GM18951 (cell line): ENCODE results near the gene STK11.

Source experiments
- POLR2A ChIP-seq: IDR thresholded peaks from 4 replicates; pipeline ENCODE4 v1.6.1; 2011; ENCODE audit warnings: mild to moderate bottlenecking; ENCODE audit not compliant: insufficient read length, insufficient read depth; ENCODE audit errors: extremely low read depth
- in situ Hi-C: fragments of 300-500 bp; cut with MboI; formaldehyde crosslinking; loops from one replicate; pipeline ENCODE4 v1.12.0; 2022; ENCODE audit warnings: low sequenced_read_pairs, mixed read lengths, inconsistent platforms; ENCODE audit not compliant: unreplicated experiment

The STK11 gene

GRCh38 chr19:1270213-1270853, 64.8 kb downstream of the STK11 start:
- in situ Hi-C loops = no loop called here
- no peak for TF ChIP-seq POLR2A

- peak; percentile 38 for TF ChIP-seq POLR2A
- in situ Hi-C loops = no loop called here
These were observed 65.4 kb downstream of the STK11 start for GRCh38 chr19:1270854-1271527.

GRCh38 chr19:1271528-1272422, 66.2 kb downstream of the STK11 start:
- no peak for TF ChIP-seq POLR2A
- in situ Hi-C loops = no loop called here

GRCh38 chr19:1272423-1273262, 67.1 kb downstream of the STK11 start:
- TF ChIP-seq POLR2A = no peak
- in situ Hi-C loops = no loop called here

- in situ Hi-C loops = no loop called here
- TF ChIP-seq POLR2A = peak; percentile 21
These were observed 67.9 kb downstream of the STK11 start for GRCh38 chr19:1273263-1274041.

GRCh38 chr19:1274081-1274851, 68.7 kb downstream of the STK11 start:
- in situ Hi-C loops = no loop called here
- no peak for TF ChIP-seq POLR2A

GRCh38 chr19:1274852-1275259, 69.3 kb downstream of the STK11 start:
- TF ChIP-seq POLR2A = no peak
- in situ Hi-C loops = no loop called here

- in situ Hi-C loops = no loop called here
- peak; percentile 95 for TF ChIP-seq POLR2A
These were observed 69.8 kb downstream of the STK11 start, which contains the start of gene FAM174C for GRCh38 chr19:1275260-1275975. Gene FAM174C, plus strand, starts transcription at chr19:1275530. Its CDS starts 20 bp downstream, at chr19:1275550.

GRCh38 chr19:1275976-1276627, 70.5 kb downstream of the STK11 start:
- in situ Hi-C loops = no loop called here
- TF ChIP-seq POLR2A = no peak

- no peak for TF ChIP-seq POLR2A
- in situ Hi-C loops = no loop called here
These were observed 71.0 kb downstream of the STK11 start for GRCh38 chr19:1276628-1277022.
